Body of pancreas (tissue), 4 donors: ENCODE data around the gene INAFM1. TPM values are rescaled to one million over a fixed set of nuclear protein-coding genes. Genes with fewer than 3 reads are reported as not detected.

Source experiments
- ATAC-seq: fragments of 150-250 bp; one replicate; pipeline ENCODE4 v1.9.1; 2016
- DNase-seq, 4 donors: peaks; one replicate each; pipeline ENCODE4 v3.0.0-alpha.2; 2019
- H3K27ac ChIP-seq, 4 donors: fragments of 200-600 bp; sonication (generic); 1 replicate in 3 of 4; 2 replicates in 1 of 4; pipeline versions ENCODE4 v1.5.1 to v1.6.1; 2016 to 2019; ENCODE audit warnings: mild to moderate bottlenecking in 1 of 4, mixed read lengths in 1 of 4, moderate library complexity in 1 of 4
- H3K27me3 ChIP-seq, 2 donors: fragments of 200-600 bp; sonication (generic); one replicate each; pipeline ENCODE4 v1.6.0; 2016; ENCODE audit warnings: mild to moderate bottlenecking in 1 of 2
- H3K36me3 ChIP-seq, 2 donors: fragments of 200-600 bp; sonication (generic); replicated peaks in 1 of 2; 2 replicates each; pipeline ENCODE4 v1.5.1; 2016; ENCODE audit warnings: low read depth in 2 of 2; ENCODE audit not compliant: insufficient read depth in 1 of 2
- H3K4me1 ChIP-seq: fragments of 200-600 bp; sonication (generic); one replicate; pipeline ENCODE4 v1.6.0; 2016
- H3K4me3 ChIP-seq, 2 donors: fragments of 200-600 bp; sonication (generic); 1 replicate in 1 of 2; 2 replicates in 1 of 2; pipeline ENCODE4 v1.5.1; 2016 to 2019
- H3K9me3 ChIP-seq, 3 donors: fragments of 200-600 bp; sonication (generic); 1 replicate in 2 of 3; 2 replicates in 1 of 3; pipeline ENCODE4 v1.5.1; 2016
- POLR2A ChIP-seq, 3 donors: fragments of 450-650 bp; IDR thresholded peaks; one replicate each; pipeline ENCODE4 v1.6.1; 2016; ENCODE audit warnings: antibody characterized with exemption in 3 of 3, mild to moderate bottlenecking in 2 of 3
- WGBS, 2 donors: methylation state at CpG; one replicate each; pipeline ENCODE4 v1.1.5; 2017; 5-methylcytosine and 5-hydroxymethylcytosine counted together
- intact Hi-C: fragments of 100-400 bp; cut with DNase I; formaldehyde crosslinking; loops from one replicate; pipeline ENCODE4 v1.15.1; 2023
- total RNA-seq, 2 donors: library from RNA; depleted of rRNA; stranded (reverse); fragments of >200 nt; gene quantifications; one replicate each; pipeline ENCODE4 v1.1.0, GENCODE V29; 2016
- TF ChIP-seq, protein P1 (sequence below), 7 experiments: fragments of 450-650 bp in 4 of 7; fragments of 200-600 bp in 3 of 7; sonication (generic) in 3 of 7; IDR thresholded peaks; one replicate each; pipeline ENCODE4 v1.5.1; 2016 to 2019; ENCODE audit warnings: antibody characterized with exemption in 7 of 7

INAFM1 gene
- total RNA-seq, 2 donors from 2014 or later, result 9.1 to 10.2 TPM

DNA sequence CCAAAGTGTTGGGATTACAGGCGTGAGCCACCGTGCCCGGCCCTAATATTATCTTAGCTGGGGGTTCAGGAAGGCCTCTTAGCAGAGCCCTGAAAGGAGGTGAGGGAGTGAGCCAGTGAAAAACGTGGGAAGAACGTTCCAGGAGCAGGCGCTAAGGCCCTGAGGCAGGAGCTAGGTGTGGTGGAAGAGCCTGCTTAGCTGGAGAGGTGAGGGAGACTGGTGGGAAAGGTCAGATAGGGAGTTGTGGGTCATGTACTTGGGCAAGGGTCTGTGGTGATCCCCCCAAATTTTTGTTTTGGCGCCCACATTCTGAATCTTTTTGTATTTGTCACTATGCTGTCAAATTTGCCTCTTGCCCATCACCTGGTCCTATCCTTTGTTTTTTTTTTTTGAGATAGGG is 5.1 kb upstream of the INAFM1 start:
- intact Hi-C loops, result no loop called here
- Histone ChIP-seq H3K4me1 (peaks cover 25% of the 10 kb centered on the region), H3K36me3 (peaks cover 16 to 30% of the 10 kb centered on the region in 2 donors), H3K27ac (no peak overlapping the region), H3K4me3 (no peak overlapping the region), H3K9me3 (no peaks in the 10 kb centered on the region), H3K27me3 (no peaks in the 10 kb centered on the region)
- DNase-seq (no peak), ATAC-seq (no peak)
- WGBS, 2 donors, result 83 to 87% methylated on average over 7 of the region's 7 CpGs
- TF ChIP-seq, protein P1, sequence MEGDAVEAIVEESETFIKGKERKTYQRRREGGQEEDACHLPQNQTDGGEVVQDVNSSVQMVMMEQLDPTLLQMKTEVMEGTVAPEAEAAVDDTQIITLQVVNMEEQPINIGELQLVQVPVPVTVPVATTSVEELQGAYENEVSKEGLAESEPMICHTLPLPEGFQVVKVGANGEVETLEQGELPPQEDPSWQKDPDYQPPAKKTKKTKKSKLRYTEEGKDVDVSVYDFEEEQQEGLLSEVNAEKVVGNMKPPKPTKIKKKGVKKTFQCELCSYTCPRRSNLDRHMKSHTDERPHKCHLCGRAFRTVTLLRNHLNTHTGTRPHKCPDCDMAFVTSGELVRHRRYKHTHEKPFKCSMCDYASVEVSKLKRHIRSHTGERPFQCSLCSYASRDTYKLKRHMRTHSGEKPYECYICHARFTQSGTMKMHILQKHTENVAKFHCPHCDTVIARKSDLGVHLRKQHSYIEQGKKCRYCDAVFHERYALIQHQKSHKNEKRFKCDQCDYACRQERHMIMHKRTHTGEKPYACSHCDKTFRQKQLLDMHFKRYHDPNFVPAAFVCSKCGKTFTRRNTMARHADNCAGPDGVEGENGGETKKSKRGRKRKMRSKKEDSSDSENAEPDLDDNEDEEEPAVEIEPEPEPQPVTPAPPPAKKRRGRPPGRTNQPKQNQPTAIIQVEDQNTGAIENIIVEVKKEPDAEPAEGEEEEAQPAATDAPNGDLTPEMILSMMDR (IDR thresholded peaks at IDR 0.05), result no peak
- no peak for TF ChIP-seq POLR2A (IDR thresholded peaks at IDR 0.05)

DNA sequence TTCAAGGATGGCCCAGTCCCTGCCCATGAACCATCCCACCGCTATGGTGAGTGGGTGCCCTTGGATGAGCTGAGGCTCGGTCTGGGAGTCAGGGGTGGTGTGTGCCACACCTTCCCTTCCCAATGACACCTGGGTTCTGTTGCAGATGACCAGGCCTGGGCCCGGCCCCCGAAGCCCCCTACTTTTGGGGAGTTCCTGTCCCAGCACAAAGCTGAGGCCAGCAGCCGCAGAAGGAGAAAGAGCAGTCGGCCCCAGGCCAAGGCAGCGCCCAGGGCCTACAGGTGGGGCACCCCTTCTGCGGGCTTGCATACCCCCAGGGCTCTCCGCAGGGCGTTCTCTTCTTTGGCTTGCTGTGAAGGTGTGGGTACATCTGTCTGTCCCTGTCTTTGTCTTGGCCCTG is 4.3 kb upstream of the INAFM1 start:
- WGBS, 2 donors, result 89 to 97% methylated on average over 5 to 9 of the region's 10 CpGs
- peak overlapping the region in 1 of 4 donors; percentile 20 for H3K27ac ChIP-seq
- intact Hi-C loops, result no loop called here
- no peaks in the 10 kb centered on the region for H3K27me3 ChIP-seq
- DNase-seq (no peak), ATAC-seq (no peak)
- TF ChIP-seq POLR2A (IDR thresholded peaks at IDR 0.05), result no peak
- TF ChIP-seq, protein P1 (IDR thresholded peaks at IDR 0.05), result no peak
- H3K4me1 ChIP-seq, result peaks cover 31% of the 10 kb centered on the region
- H3K36me3 ChIP-seq, result peaks cover 11 to 25% of the 10 kb centered on the region in 2 donors
- H3K4me3 ChIP-seq, result no peak overlapping the region
- H3K9me3 ChIP-seq, result no peaks in the 10 kb centered on the region

- intact Hi-C loops, result no loop called here
- Histone ChIP-seq H3K27me3 (no peaks in the 10 kb centered on the region), H3K36me3 (peaks cover 11 to 15% of the 10 kb centered on the region in 2 donors), H3K9me3 (no peaks in the 10 kb centered on the region), H3K4me1 (peaks cover 39% of the 10 kb centered on the region), H3K27ac (peak overlapping the region in 1 of 4 donors; percentile 100), H3K4me3 (no peak overlapping the region)
- 84 to 89% methylated on average over 5 to 6 of the region's 6 CpGs for WGBS, 2 donors
- no peak for ATAC-seq
- DNase-seq, result no peak
- TF ChIP-seq, protein P1 (IDR thresholded peaks at IDR 0.05), result no peak
- no peak for TF ChIP-seq POLR2A (IDR thresholded peaks at IDR 0.05)
Observed at GRCh38 chr19:47271949-47272348, 2.7 kb upstream of the INAFM1 start.

- Histone ChIP-seq H3K27me3 (no peaks in the 10 kb centered on the region), H3K9me3 (no peaks in the 10 kb centered on the region), H3K4me1 (peaks cover 32% of the 10 kb centered on the region), H3K4me3 (peak overlapping the region in 1 of 2 donors; percentile 20), H3K36me3 (peaks cover 7 to 15% of the 10 kb centered on the region in 2 donors), H3K27ac (peak overlapping the region; percentile 85 to 100 (median 96))
- TF ChIP-seq, protein P1 (IDR thresholded peaks at IDR 0.05), result no peak
- TF ChIP-seq POLR2A (IDR thresholded peaks at IDR 0.05), result no peak
- ATAC-seq (peak; percentile 0), DNase-seq (peak; percentile 45 to 57 (median 54))
- intact Hi-C loops, result no loop called here
- 38 to 61% methylated on average over 32 to 41 of the region's 42 CpGs for WGBS, 2 donors
Observed at GRCh38 chr19:47272448-47273312, 2.0 kb upstream of the INAFM1 start.
